Thoracic aorta (tissue), 2 donors: ENCODE results near the gene RRAS2. TPM values are rescaled to one million over a fixed set of nuclear protein-coding genes. Genes with fewer than 3 reads are reported as not detected.

Experiments used
- ATAC-seq: fragments of 150-250 bp; one replicate; pipeline ENCODE4 v1.8.0; 2017; ENCODE audit warnings: low read depth; ENCODE audit not compliant: insufficient number of reproducible peaks, low FRiP score
- DNase-seq: peaks from one replicate; pipeline ENCODE4 v3.0.0-alpha.2; 2020; ENCODE audit warnings: low spot score
- H3K27ac ChIP-seq, 2 donors: fragments of 200-600 bp; sonication (generic); 1 replicate in 1 of 2; 2 replicates in 1 of 2; pipeline ENCODE4 v1.5.1; 2016; ENCODE audit warnings: mild to moderate bottlenecking in 2 of 2, moderate library complexity in 2 of 2
- H3K27me3 ChIP-seq: fragments of 200-600 bp; sonication (generic); replicated peaks from 2 replicates; pipeline ENCODE4 v1.6.0; 2016; ENCODE audit warnings: mild to moderate bottlenecking; ENCODE audit not compliant: insufficient read depth
- H3K36me3 ChIP-seq: fragments of 200-600 bp; sonication (generic); one replicate; pipeline ENCODE4 v1.5.1; 2016
- H3K4me1 ChIP-seq, 2 donors: fragments of 200-600 bp; sonication (generic); 1 replicate in 1 of 2; 2 replicates in 1 of 2; pipeline versions ENCODE4 v1.5.1 to v1.6.0; 2016; ENCODE audit warnings: low read depth in 2 of 2, mild to moderate bottlenecking in 1 of 2; ENCODE audit not compliant: control insufficient read depth in 1 of 2
- H3K4me3 ChIP-seq: fragments of 200-600 bp; sonication (generic); 2 replicates; pipeline ENCODE4 v1.5.1; 2016; ENCODE audit warnings: mild to moderate bottlenecking
- H3K9me3 ChIP-seq: fragments of 200-600 bp; sonication (generic); 2 replicates; pipeline ENCODE4 v1.5.1; 2016
- total RNA-seq, 2 donors: library from RNA; depleted of rRNA; stranded (reverse); fragments of >200 nt; gene quantifications; one replicate each; pipeline versions ENCODE4 v1.1.0 to v1.2.3, GENCODE V29; 2016
- TF ChIP-seq, protein P1 (sequence below): fragments of 200-600 bp; sonication (generic); IDR thresholded peaks from one replicate; pipeline ENCODE4 v1.5.1; 2019; ENCODE audit warnings: antibody characterized with exemption

RRAS2 gene
- total RNA-seq, 2 donors from 2014 or later, result 39.4 to 47.8 TPM

- no peak for ATAC-seq
- no peak overlapping the region for H3K4me3 ChIP-seq
- no peaks in the 10 kb centered on the region for H3K9me3 ChIP-seq
- H3K27me3 ChIP-seq, result no peaks in the 10 kb centered on the region
- TF ChIP-seq, protein P1, sequence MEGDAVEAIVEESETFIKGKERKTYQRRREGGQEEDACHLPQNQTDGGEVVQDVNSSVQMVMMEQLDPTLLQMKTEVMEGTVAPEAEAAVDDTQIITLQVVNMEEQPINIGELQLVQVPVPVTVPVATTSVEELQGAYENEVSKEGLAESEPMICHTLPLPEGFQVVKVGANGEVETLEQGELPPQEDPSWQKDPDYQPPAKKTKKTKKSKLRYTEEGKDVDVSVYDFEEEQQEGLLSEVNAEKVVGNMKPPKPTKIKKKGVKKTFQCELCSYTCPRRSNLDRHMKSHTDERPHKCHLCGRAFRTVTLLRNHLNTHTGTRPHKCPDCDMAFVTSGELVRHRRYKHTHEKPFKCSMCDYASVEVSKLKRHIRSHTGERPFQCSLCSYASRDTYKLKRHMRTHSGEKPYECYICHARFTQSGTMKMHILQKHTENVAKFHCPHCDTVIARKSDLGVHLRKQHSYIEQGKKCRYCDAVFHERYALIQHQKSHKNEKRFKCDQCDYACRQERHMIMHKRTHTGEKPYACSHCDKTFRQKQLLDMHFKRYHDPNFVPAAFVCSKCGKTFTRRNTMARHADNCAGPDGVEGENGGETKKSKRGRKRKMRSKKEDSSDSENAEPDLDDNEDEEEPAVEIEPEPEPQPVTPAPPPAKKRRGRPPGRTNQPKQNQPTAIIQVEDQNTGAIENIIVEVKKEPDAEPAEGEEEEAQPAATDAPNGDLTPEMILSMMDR, result no peak
- peaks cover 25 to 64% of the 10 kb centered on the region in 2 donors for H3K4me1 ChIP-seq
- H3K36me3 ChIP-seq, result no peaks in the 10 kb centered on the region
- no peak for DNase-seq
- no peak overlapping the region for H3K27ac ChIP-seq
Measured at GRCh38 chr11:14310679-14311078, 48.3 kb downstream of the RRAS2 start.

- no peak overlapping the region for H3K4me3 ChIP-seq
- no peaks in the 10 kb centered on the region for H3K36me3 ChIP-seq
- H3K27me3 ChIP-seq, result no peaks in the 10 kb centered on the region
- no peak for DNase-seq
- H3K27ac ChIP-seq, result no peak overlapping the region
- peaks cover 25 to 54% of the 10 kb centered on the region in 2 donors for H3K4me1 ChIP-seq
- TF ChIP-seq, protein P1, result no peak
- no peaks in the 10 kb centered on the region for H3K9me3 ChIP-seq
- no peak for ATAC-seq
Measured at GRCh38 chr11:14309425-14310192, 49.4 kb downstream of the RRAS2 start.

DNA sequence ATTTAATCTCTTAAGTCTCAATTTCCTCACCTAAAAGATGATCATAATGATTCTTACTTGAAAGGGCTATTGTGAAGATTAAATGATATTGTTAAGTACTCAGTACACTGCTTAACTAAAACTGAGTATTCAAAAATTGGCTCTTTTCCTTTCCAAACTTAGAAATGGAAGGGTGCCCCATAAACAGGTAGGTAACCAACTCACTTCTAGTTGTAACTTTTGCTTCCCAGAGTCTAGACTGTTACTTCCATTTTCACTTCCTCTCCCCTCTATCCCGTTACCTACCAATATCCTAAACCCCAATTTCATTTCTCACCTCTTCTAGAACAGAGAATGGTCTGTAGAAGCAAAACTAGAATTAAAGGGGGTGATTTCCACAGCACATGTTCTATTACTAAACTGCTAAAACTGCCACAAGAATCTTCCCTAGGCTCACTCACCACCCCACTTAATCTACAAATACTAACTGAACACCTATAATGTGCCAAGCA is 50.0 kb downstream of the RRAS2 start:
- Histone ChIP-seq H3K36me3 (no peaks in the 10 kb centered on the region), H3K4me3 (no peak overlapping the region), H3K27me3 (no peaks in the 10 kb centered on the region), H3K27ac (no peak overlapping the region), H3K9me3 (no peaks in the 10 kb centered on the region), H3K4me1 (peaks cover 25 to 52% of the 10 kb centered on the region in 2 donors)
- no peak for DNase-seq
- no peak for ATAC-seq
- TF ChIP-seq, protein P1, result peak; percentile 10

DNA sequence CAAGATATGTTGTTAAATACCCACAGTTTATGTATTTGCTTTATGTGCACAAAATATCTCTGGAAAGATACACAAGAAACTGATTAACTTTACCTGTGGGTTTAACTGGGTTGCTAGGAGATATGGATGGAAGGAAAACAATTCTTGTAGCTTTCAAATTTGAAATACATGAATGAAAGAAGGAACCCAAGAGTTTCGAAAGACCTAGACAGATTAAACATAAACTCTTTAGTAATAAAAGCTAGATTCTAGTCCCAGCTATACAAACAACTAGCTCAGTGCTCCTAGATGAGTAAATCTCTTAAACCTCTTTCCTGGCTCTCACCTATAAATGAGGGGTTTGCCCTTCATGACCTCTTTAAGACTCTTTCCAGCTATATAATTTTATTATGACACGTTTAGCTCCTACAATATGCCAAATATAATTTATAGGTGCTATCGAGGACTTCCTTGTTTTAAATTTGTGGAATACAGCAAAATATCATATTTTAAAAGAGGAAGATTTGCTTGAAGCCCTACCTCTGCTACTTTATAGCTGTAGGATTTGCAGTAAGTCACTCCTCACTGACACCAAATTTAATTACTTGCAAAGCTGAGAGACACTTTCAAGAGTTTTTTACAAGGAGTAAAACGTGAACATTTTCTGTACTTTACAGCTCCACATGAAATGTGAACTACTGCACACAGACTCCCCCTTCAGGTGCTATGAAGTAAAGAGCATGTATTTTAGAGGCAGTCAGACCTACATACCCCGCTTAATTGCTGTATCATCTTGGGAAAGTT is 50.7 kb downstream of the RRAS2 start:
- H3K9me3 ChIP-seq, result no peaks in the 10 kb centered on the region
- TF ChIP-seq, protein P1, result peak; percentile 57
- no peaks in the 10 kb centered on the region for H3K36me3 ChIP-seq
- H3K4me3 ChIP-seq, result no peak overlapping the region
- H3K27ac ChIP-seq, result no peak overlapping the region
- no peak for ATAC-seq
- H3K27me3 ChIP-seq, result no peaks in the 10 kb centered on the region
- DNase-seq, result no peak
- peaks cover 19 to 47% of the 10 kb centered on the region in 2 donors for H3K4me1 ChIP-seq

GRCh38 chr11:14306481-14306880 is 52.5 kb downstream of the RRAS2 start:
- no peak for ATAC-seq
- H3K4me3 ChIP-seq, result no peak overlapping the region
- TF ChIP-seq, protein P1, result no peak

More at GRCh38 chr11:14306481-14306880, 52.5 kb downstream of the RRAS2 start:
- no peaks in the 10 kb centered on the region for H3K27me3 ChIP-seq
- H3K9me3 ChIP-seq, result no peaks in the 10 kb centered on the region
- peaks cover 10 to 29% of the 10 kb centered on the region in 2 donors for H3K4me1 ChIP-seq
- no peak for DNase-seq
- no peak overlapping the region for H3K27ac ChIP-seq
- H3K36me3 ChIP-seq, result no peaks in the 10 kb centered on the region
